ENCODE results near the gene MRPL20.

Gene MRPL20

DNA sequence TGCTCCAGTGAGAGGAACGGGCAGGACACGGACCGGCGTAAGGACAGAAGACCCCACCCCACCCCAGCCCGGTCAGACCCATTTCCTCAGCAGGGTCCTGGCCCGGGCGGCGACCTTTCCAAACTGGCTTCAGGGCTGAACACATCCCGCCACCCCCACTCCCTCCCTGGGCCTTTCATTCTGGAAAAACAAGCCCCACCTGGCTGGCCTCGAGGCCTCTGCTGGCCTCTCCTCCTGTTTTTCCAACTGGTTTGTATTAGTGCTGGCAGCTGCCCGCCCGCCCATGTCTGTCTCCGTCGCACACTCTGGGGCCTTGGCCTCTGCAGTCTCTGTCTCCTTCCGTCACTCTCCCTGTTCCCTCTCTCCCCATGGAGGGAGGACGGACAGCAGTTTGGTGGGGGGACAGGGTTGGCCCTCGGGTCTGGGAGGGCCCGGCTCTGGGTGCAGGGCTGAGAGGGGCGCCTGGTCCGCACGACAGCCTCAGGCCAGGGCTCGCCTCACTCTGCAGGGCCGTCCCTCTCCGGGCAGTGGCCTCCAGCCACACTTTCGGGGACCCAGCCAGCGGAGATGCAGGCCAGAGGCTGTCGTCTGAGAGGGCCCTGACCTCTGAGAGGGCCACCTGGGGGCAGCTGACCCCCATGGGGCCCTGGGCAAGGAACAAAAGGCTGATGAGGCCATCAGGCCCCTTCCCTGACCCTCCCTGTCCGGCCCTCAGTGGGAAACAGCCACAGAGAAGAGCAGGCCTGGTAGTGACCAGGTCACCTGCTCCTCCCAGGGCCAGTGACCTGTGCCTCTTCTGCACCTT, 47.2 kb downstream of the MRPL20 start:
- DNase-seq: no peak

DNA sequence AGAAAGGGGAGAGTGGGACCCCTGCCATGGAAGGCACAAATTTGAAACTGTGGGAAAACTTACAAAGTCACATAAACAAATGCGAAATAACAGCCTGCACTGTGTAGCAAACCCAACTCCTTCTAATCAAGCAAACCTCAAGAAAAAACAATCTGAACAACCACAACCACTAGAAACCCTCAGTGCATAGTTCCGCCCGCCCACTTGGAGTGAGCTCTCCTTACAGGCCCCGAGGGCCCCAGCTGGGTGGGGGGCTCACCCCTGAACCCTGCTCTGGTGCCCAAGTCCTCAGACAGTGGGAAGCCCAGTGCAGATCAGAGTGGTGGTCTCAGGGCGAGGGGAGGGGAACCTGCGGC, 47.8 kb downstream of the MRPL20 start:
- DNase-seq: no peak

DNA sequence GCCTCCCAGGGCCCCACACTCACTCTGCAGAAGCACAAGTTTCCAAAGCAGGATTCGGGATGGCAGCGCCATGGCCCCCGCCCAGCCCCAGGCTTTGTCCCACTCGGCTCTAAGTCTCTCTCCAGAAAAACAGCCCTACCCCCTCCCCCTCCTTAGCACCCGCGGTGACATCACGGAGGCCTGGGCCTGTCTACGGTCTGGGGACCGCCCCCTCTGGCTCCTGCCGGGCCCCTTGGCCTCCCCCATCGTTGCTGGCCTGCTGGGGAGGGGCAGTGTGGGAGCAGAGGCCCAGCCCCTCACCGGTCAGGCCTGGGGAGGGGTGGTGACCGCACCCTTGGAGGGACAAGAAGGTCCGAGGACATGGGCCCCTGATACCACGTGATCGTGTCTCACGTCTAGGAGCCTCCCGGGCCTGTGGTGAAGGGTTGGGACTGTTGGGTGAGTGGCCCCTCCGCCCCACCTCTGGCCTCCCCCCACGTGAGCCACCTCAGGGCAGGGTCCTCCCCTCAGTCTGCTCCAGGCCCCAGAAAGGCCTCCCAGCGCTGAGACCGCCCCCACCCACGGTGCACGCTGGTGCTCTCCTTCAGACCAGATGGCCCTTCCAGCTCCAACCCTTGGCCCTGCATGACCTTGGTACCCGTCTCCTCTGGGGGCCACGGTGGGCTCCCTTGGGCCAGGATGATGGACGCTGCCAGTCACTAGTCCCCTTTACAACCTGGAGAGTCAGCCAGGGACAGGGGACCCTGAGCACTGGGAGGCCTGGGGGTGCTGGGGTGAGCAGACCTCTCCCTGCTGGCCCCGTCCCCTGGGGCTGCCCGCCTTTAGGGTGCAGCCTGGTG, 48.4 kb downstream of the MRPL20 start, which contains the start of gene MXRA8:
MXRA8 (minus strand) TSS at position 123 of the 839 bp plus-strand sequence; CDS start at position 72, 51 bp downstream.
- DNase-seq: no peak

DNA sequence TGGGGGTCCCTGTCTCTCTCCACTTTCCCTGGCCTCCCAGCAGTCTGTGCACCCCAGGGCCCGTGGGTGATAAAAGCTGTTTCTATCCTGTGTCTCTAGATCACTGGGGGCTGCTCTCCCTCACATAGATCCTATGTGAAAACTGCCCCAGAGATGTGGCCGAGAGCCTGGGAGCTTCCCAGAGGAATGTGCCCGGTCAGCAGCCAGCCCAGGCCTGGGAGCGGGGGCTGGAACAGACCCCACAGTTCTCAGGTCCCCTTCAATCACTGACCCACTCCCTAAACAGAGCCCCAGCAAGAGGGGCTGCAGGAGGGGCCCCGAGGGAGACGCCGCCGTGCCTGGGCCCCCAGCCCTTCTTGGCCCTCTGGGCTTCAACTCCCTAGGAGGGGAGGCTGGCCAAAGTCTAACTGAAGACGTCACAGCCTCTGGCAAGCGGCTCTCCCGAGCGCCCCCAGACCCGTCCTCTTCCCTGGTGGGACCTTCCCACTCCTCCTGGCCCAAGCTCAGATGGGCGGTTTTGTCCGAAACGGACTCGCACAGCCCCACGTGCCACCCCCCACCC, 49.1 kb downstream of the MRPL20 start:
- DNase-seq: no peak

DNA sequence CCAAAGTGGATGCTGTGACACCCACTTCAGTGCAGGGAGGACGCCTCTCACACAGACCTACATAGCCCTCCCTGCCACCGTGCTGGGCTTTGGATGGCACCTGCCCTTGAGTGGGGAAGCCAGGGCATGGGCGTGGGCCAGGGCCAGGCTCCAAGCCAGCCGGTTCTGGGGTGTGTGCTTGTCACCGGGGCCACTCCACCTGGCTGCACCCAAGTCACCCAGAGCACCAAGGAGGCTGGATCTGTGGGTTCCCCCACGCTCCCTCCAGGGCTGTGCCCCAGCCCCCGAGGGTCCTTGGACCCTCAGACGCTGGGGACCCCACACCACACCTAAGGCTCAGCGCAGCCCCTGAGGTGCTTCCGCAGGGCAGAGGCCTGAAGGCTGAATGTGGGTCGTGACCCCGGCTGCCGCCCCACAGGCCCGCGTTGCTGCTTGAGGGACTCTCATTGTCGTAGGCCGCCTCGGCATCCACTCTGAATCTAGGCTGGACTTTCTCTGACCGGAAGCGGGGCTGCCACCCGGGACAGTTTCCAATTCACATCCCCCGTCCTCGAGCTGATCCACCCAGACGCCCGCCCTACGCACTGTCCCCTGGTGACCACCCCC, 50.2 kb downstream of the MRPL20 start:
- DNase-seq: no peak

DNA sequence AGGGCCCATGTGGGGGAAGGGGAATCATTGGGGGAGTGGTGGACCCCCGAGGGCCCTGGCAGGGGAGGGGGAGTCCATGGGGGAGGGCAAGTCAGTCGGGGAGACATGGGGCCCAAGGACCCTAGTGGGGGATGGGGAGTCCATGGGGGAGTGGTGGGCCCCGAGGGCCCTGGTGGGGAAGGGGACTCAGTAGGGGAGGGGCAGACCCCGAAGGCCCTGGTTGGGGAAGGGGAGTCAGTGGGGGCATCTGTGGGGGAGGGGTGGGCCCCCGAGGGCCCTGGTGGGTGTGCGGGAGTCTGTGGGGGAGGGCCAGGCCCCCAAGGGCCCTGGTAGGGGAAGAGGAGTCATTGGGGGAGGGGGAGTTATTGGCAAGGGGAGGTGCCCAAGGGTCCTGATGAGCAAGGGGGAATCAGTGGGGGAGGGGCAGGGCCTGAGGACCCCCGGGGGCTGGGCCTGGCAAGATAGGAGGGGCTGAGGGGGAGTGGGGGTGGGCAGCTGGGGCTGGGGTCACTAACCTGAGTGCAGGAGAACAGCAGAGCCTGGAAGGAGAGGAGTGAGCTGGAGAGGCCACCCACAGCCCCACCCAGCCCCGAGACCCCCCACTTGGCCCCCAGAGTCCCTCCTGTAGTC, 50.8 kb downstream of the MRPL20 start:
- no peak for DNase-seq

DNA sequence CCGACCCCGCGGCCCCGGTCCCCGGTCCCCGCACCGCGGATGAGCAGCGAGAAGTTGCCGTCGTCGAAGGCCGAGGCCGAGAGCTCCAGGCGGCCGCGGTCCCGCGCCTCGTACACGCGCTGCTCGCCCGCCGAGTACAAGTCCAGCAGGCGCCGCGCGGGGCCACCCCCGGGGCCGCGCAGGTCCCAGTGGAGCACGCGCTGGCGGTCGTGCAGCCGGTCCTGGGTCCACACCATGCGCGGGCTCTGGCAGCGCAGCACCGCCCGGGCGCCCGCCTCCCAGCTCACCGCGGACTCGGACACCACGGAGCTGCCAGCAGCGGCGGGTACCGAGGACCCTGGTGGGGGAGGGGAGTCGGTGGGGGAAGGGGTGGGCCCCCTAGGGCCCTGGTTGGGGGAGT, 51.7 kb downstream of the MRPL20 start:
- no peak for DNase-seq

DNA sequence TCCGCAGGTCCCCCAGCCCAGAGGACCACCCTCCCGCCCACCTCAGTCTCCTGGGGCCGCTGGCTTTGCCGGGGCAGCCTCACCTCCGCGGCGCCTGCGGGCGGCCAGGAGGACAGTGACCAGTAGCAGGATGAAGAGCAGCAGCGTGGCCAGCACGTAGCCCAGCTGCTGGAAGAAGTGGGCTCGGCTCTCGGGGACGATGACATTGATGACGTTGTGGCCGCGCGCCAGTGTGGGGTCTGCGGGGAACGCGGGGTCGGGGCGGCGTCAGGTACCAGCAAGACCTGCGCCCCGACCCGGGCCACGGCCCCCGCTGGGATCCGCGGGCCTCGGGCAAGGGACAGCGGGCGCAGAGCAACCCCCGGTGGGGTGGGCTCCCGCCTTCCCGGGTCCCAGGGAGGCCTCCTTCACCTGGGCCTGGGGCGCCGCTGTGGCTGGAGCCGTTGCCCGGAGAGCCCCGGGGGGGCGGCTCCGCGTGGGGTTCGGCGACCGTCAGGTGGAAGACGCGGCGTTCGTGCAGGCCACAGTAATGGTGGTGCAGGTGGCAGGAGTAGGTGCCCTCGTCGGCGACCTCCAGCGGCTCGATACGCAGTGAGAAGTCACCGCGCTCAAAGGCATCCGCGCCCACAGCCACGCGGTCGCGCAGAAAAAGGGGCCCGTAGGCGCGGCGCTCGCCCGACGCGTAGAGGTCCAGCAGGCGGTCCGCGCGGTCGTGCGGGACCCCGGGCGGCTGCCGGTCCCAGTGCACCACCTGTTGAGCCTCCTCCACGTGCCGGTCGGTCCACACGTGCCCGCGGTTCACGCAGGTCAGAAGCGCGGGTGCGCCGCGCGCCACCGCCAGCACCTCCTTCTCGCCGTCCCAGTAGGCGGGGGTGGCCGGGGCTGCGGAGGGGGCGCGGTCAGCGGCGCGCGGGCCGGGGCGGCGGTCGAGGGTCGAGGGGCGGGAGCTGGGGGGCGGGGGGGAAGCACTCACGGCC, 52.5 kb downstream of the MRPL20 start:
- DNase-seq: peak in 1 of 2 experiments; percentile 6

DNA sequence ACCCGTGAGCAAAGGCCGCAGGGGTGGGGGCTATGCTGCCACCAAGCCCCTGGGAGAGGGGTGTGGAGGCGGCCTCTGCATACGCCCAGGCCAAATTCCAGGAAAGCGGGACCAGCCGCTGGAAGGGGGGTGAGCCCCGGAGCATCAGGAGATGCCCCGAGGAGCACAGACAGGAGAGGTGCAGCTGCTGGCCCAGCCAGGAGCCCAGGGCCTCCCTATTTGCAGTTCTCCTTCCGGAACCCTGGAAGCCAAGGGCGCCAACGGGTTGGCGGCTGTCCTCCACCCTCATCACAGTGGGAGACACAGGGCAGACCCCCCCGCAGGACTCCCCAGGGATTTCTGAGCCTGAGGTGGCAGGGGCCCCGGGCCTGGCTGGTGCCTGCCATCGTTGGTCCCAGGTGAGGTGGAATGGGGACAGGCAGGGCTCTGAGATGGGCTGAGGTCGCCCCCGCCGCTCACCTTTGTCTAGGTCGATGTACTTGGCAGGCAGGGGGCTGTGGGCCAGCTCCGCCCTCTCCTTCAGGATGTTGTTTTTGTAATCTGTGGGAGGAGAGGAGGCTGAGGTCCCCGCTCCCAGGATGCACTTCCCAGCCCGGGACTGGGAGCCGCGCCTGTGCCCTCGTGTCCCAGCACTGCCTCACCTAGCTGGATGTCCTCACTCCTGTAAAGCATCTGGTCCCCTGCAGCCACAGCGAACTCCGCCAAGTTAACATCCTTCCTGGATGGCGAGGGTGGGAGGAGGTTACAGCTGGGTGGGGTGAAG, 53.5 kb downstream of the MRPL20 start:
- DNase-seq: no peak

DNA sequence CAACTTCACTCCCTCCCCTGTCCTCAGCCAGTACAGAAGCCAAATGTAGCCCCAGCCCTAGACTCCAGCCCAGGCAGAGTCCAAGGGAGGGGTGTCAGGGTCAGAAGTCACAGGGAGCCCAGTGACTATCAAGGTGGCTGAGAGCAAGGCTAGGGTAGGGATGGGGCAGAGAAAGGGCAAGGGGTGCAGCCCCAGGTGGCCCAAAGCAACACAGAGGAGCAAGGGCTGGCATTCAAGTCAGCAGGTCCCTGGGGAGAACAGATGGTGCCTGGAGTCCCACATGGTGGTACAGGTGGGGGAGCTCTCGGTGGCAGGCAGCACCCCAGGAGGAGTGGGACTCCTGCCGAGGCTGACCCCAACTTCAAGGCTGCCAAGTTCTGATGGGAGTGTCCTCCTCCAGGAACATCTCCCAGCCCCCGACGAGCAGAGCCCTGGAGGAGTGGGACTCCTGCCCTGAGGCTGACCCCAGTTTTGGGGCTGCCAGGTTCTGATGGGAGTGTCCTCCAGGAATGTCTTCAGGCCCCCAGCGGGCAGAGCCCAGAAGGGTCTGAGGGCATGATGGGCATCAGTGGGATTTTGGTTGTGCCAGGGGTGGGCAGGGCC, 54.2 kb downstream of the MRPL20 start:
- DNase-seq: no peak

Data from SW 1271 (cell line).